Esophagus squamous epithelium (tissue), 4 donors: ENCODE results near the gene DENND5B.

Experiments used
- POLR2A ChIP-seq, 4 donors: fragments of 450-650 bp; IDR thresholded peaks; one replicate each; pipeline ENCODE4 v1.6.1; 2017; ENCODE audit warnings: antibody characterized with exemption in 4 of 4, mild to moderate bottlenecking in 4 of 4, moderate library complexity in 3 of 4
- TF ChIP-seq, protein P1 (sequence below), 6 experiments: fragments of 450-650 bp in 4 of 6; fragments of 200-600 bp in 2 of 6; sonication (generic) in 2 of 6; IDR thresholded peaks; one replicate each; pipeline ENCODE4 v1.5.1; 2016 to 2019; ENCODE audit warnings: antibody characterized with exemption in 6 of 6, mild to moderate bottlenecking in 4 of 6, moderate library complexity in 4 of 6

- TF ChIP-seq, protein P1, sequence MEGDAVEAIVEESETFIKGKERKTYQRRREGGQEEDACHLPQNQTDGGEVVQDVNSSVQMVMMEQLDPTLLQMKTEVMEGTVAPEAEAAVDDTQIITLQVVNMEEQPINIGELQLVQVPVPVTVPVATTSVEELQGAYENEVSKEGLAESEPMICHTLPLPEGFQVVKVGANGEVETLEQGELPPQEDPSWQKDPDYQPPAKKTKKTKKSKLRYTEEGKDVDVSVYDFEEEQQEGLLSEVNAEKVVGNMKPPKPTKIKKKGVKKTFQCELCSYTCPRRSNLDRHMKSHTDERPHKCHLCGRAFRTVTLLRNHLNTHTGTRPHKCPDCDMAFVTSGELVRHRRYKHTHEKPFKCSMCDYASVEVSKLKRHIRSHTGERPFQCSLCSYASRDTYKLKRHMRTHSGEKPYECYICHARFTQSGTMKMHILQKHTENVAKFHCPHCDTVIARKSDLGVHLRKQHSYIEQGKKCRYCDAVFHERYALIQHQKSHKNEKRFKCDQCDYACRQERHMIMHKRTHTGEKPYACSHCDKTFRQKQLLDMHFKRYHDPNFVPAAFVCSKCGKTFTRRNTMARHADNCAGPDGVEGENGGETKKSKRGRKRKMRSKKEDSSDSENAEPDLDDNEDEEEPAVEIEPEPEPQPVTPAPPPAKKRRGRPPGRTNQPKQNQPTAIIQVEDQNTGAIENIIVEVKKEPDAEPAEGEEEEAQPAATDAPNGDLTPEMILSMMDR (IDR thresholded peaks at IDR 0.05) = no peak
- no peak for TF ChIP-seq POLR2A (IDR thresholded peaks at IDR 0.05)
These were observed 105.4 kb downstream of the DENND5B start for GRCh38 chr12:31485571-31485970.
